Hepatocyte (in vitro differentiated cells): ENCODE results near the gene ASB2. TPM values are rescaled to one million over a fixed set of nuclear protein-coding genes. Genes with fewer than 3 reads are reported as not detected.

ENCODE experiments used
- DNase-seq: peaks from one replicate; pipeline ENCODE4 v3.0.0-alpha.2; 2016; ENCODE audit warnings: low spot score
- H2AFZ ChIP-seq: fragments of 200-600 bp; sonication (generic); 2 replicates; pipeline ENCODE4 v1.6.0; 2016; ENCODE audit warnings: antibody characterized with exemption, mild to moderate bottlenecking
- H3K27ac ChIP-seq: fragments of 200-600 bp; sonication (generic); 2 replicates; pipeline ENCODE4 v1.5.1; 2016; ENCODE audit warnings: mild to moderate bottlenecking
- H3K27me3 ChIP-seq: fragments of 200-600 bp; sonication (generic); 2 replicates; pipeline ENCODE4 v1.6.1; 2016
- H3K36me3 ChIP-seq: fragments of 200-600 bp; sonication (generic); replicated peaks from 2 replicates; pipeline ENCODE4 v1.5.1; 2016; ENCODE audit warnings: low read depth; ENCODE audit not compliant: insufficient read depth
- H3K4me1 ChIP-seq: fragments of 200-600 bp; sonication (generic); 2 replicates; pipeline ENCODE4 v1.5.1; 2016; ENCODE audit warnings: mild to moderate bottlenecking, moderate library complexity; ENCODE audit not compliant: insufficient read depth
- H3K4me2 ChIP-seq: fragments of 200-600 bp; sonication (generic); 2 replicates; pipeline ENCODE4 v1.6.0; 2016
- H3K4me3 ChIP-seq: fragments of 200-600 bp; sonication (generic); 2 replicates; pipeline ENCODE4 v1.5.1; 2016; ENCODE audit warnings: mild to moderate bottlenecking
- H3K79me2 ChIP-seq: fragments of 200-600 bp; sonication (generic); 2 replicates; pipeline ENCODE4 v1.6.0; 2017; ENCODE audit warnings: mild to moderate bottlenecking
- H3K9me2 ChIP-seq: fragments of 200-600 bp; sonication (generic); replicated peaks from 2 replicates; pipeline ENCODE4 v1.6.0; 2017; ENCODE audit warnings: mild to moderate bottlenecking; ENCODE audit not compliant: insufficient read depth
- H3K9me3 ChIP-seq: fragments of 200-600 bp; sonication (generic); 2 replicates; pipeline ENCODE4 v1.5.1; 2016; ENCODE audit warnings: low read depth, mild to moderate bottlenecking
- H4K20me1 ChIP-seq: fragments of 200-600 bp; sonication (generic); 2 replicates; pipeline ENCODE4 v1.6.0; 2016; ENCODE audit warnings: mild to moderate bottlenecking; ENCODE audit not compliant: insufficient read depth, poor library complexity, severe bottlenecking
- CTCF ChIP-seq: fragments of 200-600 bp; sonication (generic); IDR thresholded peaks from 2 replicates; pipeline ENCODE4 v1.5.1; 2016; ENCODE audit warnings: antibody characterized with exemption, mild to moderate bottlenecking; ENCODE audit not compliant: poor library complexity
- EZH2 ChIP-seq: fragments of 200-600 bp; sonication (generic); IDR thresholded peaks from 2 replicates; pipeline ENCODE4 v1.6.1; 2016; ENCODE audit warnings: antibody characterized with exemption, mild to moderate bottlenecking, borderline replicate concordance
- EZH2phosphoT487 ChIP-seq: fragments of 200-600 bp; sonication (generic); IDR thresholded peaks from one replicate; pipeline ENCODE4 v1.6.1; 2018; ENCODE audit warnings: antibody characterized with exemption, mild to moderate bottlenecking, low read depth, moderate library complexity; ENCODE audit not compliant: unreplicated experiment, severe bottlenecking
- WGBS: methylation state at CpG from one replicate; pipeline ENCODE4 v1.1.6; 2016; ENCODE audit warnings: low lambda C conversion rate; ENCODE audit errors: missing lambda C conversion rate; 5-methylcytosine and 5-hydroxymethylcytosine counted together
- polyA plus RNA-seq: library from polyadenylated mRNA; unstranded; fragments of >200 nt; fragmentation: Nextera tagmentation; extraction: Ambion mirVana; gene quantifications from 2 replicates; pipeline ENCODE4 v1.2.1, GENCODE V29; 2016
- total RNA-seq: library from RNA; depleted of rRNA; stranded (reverse); fragments of >200 nt; gene quantifications from 2 replicates; pipeline ENCODE4 v1.2.3, GENCODE V29; 2014

The ASB2 gene
- total and polyA plus RNA-seq, 2 experiments from 2014 or later, result 0.27 to 0.53 TPM

- no peak overlapping the region for H3K4me2 ChIP-seq
- DNase-seq, result no peak
These were observed 81.3 kb downstream of the ASB2 start for GRCh38 chr14:93895023-93895604.

DNA sequence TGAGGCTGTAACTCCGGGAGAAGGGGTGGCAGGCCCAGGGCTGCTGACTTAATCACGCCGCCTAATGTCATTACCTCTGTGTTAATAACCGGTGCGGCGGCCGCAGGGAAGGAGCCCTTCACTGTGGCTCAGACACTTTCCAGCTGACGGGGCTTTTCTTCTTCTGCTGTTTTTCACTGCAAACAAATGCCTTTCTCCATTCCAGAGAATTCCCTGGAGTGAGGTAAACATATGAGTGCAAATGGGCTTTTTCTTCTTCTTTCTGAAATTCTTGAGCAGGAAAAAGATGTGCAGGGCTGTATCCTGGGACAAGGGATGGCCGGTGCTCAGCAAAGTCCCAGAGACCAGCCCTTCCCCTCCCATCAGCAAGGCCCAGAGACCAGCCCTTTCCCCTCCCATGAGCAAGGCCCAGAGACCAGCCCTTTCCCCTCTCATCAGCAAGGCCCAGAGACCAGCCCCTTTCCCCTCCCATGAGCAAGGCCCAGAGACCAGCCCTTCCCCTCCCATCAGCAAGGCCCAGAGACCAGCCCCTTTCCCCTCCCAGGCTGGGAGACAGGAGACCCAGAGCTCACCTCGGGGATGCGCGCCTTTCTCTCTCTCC is 82.6 kb downstream of the ASB2 start:
- 69% methylated on average over 12 of the region's 12 CpGs for WGBS
- Histone ChIP-seq H3K79me2 (no peaks in the 10 kb centered on the region), H3K27me3 (no peaks in the 10 kb centered on the region), H3K36me3 (no peaks in the 10 kb centered on the region), H3K9me2 (no peaks in the 10 kb centered on the region), H3K27ac (no peak overlapping the region), H3K4me3 (no peak overlapping the region), H3K4me1 (peaks cover 9% of the 10 kb centered on the region), H2AFZ (no peak overlapping the region), H3K9me3 (no peaks in the 10 kb centered on the region), H4K20me1 (no peaks in the 10 kb centered on the region), H3K4me2 (peak overlapping the region; percentile 51)
- DNase-seq, result no peak
- TF ChIP-seq CTCF (no peak), EZH2 (no peak), EZH2phosphoT487 (no peak)

More at GRCh38 chr14:93895023-93895604, 81.3 kb downstream of the ASB2 start:
- Histone ChIP-seq H2AFZ (no peak overlapping the region), H3K9me3 (no peaks in the 10 kb centered on the region), H3K79me2 (no peaks in the 10 kb centered on the region), H3K36me3 (no peaks in the 10 kb centered on the region), H3K27me3 (no peaks in the 10 kb centered on the region), H4K20me1 (no peaks in the 10 kb centered on the region), H3K9me2 (no peaks in the 10 kb centered on the region), H3K27ac (no peak overlapping the region), H3K4me3 (no peak overlapping the region), H3K4me1 (peaks cover 9% of the 10 kb centered on the region)
- TF ChIP-seq CTCF (no peak), EZH2phosphoT487 (no peak)
- 87% methylated on average over 9 of the region's 9 CpGs for WGBS

- peak; percentile 94 for TF ChIP-seq CTCF
- no peak for TF ChIP-seq EZH2
- Histone ChIP-seq H4K20me1 (no peaks in the 10 kb centered on the region), H2AFZ (no peak overlapping the region)
These were observed 83.3 kb downstream of the ASB2 start for GRCh38 chr14:93892923-93893558.

More at GRCh38 chr14:93892923-93893558, 83.3 kb downstream of the ASB2 start:
- H3K9me3 ChIP-seq, result no peaks in the 10 kb centered on the region
- WGBS, result 44% methylated on average over 13 of the region's 13 CpGs
- no peaks in the 10 kb centered on the region for H3K27me3 ChIP-seq
- peak overlapping the region; percentile 51 for H3K4me2 ChIP-seq
- H3K27ac ChIP-seq, result no peak overlapping the region
- H3K79me2 ChIP-seq, result no peaks in the 10 kb centered on the region
- H3K4me1 ChIP-seq, result peaks cover 9% of the 10 kb centered on the region
- DNase-seq, result peak; percentile 82
- no peaks in the 10 kb centered on the region for H3K9me2 ChIP-seq
- no peak overlapping the region for H3K4me3 ChIP-seq
- H3K36me3 ChIP-seq, result no peaks in the 10 kb centered on the region
